HG03159 (cell line): ENCODE results near the gene NOSIP.

Experiments
- ATAC-seq: cut with Tn5 transposase; IDR thresholded peaks from one replicate; pipeline ENCODE4 v1.9.1; 2021; ENCODE audit warnings: mild to moderate bottlenecking, moderate library complexity; ENCODE audit not compliant: unreplicated experiment

NOSIP gene

DNA sequence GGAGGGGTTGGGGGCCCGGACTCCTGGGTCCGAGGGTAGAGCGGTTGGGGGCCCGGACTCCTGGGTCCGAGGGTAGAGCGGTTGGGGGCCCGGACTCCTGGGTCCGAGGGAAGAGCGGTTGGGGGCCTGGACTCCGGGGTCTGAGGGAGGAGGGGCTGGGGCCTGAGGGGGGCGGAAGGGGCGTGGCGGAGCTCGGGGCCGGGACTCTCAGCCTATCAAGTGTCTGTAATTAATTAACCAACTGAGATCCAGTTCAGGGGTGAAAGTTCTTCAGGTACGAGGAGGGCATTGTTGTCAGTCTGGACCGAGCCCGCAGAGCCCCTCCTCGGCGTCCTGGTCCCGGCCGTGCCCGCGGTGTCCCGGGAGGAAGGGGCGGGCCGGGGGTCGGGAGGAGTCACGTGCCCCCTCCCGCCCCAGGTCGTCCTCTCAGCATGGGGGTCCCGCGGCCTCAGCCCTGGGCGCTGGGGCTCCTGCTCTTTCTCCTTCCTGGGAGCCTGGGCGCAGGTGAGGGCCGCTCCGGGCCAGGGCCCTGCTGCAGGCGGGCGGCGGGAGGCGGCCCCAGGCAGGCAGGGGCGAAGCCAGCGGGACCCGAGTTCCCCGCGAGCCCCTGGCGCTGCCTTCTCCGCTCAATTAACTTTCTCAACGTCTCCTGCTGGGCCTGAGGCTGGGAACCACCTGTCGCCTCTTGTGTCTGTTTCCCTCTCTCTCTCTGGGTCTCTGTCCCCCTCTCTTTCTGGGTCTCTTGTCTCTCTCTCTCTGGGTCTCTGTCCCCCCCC lies 67.2 kb downstream of the NOSIP start:
- ATAC-seq: no peak

DNA sequence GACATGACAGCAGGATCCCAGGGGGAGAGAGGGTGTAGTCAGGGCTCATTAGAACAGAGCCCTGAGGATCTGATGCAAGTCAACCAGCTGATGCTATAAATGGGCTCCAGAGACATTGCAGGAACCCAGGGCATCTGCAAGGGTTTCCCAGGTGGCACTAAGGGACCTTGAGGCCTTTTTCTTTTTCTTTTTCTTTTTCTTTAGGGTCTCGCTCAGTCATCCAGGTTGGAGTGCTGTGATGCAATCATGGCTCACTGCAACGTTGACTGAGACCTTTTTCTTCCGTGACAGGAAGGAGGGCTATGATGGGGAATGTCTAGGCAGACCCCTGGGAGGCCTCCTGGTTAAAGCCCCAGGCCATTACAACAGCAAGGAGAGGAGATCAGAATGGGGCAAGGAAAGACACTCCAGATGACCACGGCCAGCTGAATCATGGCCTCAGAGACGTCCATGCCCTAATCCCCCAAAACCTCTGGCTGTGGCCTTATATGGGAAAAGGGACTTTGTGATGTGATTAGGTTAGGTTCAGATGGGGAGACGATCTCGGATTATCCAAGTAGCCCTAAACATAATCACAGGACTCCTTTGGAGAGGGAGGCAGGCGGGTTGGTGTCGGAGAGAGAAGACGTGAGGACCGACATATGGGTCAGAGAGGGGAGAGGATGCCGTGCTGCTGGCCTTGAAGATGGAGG lies 72.4 kb downstream of the NOSIP start:
- ATAC-seq: no peak

DNA sequence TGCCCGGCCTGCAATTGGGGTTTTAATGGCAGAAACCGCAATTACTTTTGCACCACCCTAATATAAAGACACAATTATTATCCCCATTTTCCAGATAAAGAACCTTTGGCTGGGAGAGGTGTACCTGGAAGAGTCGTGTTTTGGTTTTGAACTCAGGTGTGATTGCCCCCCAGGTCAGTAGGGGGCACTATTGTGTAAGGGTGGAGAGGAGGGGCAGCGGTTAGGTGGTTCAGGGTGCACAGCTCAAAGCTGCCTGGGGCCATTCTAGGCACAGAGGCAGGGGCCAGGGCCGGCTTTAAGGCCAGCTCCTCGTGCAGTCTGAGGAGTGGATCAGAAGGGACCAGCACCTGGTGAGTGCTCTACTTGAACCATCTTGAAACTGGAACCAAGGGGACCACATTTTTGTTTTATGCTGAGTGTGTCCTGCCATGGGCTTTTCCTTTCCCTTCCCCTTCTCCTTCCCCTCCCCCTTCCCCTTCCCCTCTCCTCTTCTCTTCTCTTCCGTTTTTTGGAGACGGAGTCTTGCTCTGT lies 73.7 kb downstream of the NOSIP start:
- no peak for ATAC-seq
